ENCODE results near the gene FAM186B. TPM values are rescaled to one million over a fixed set of nuclear protein-coding genes. Genes with fewer than 3 reads are reported as not detected.

FAM186B gene
- polyA plus RNA-seq, 3 donors from 2014 or later: not detected

Other genes starting within 250 kb of the FAM186B start
- gene SPATS2, start 238.2 kb downstream of the FAM186B start, polyA plus RNA-seq: 10 to 100 TPM in 1 of 3 donors, 1 to 10 TPM in 1, not detected in 1; 3.1 to 10.8 TPM
- gene KCNH3, start 66.6 kb downstream of the FAM186B start, polyA plus RNA-seq: 1 to 10 TPM in 1 of 3 donors, under 1 TPM in 1, not detected in 1; 0.96 to 1.1 TPM
- 100 to 1,000 TPM in 1 of 3 donors, 10 to 100 TPM in 2; 76.3 to 101 (median 88.2) TPM for gene MCRS1, start 37.5 kb downstream of the FAM186B start, polyA plus RNA-seq
- gene PRPF40B, start 17.9 kb upstream of the FAM186B start, polyA plus RNA-seq: 1 to 10 TPM; 2.4 to 3.2 (median 2.8) TPM
- 10 to 100 TPM; 11.0 to 22.7 (median 12.6) TPM for gene FMNL3, start 101.8 kb upstream of the FAM186B start, polyA plus RNA-seq
- gene TMBIM6, start 135.9 kb upstream of the FAM186B start, polyA plus RNA-seq: 1,000 to 10,000 TPM in 2 of 3 donors, 100 to 1,000 TPM in 1; 982 to 1,961 (median 1,202) TPM
- 1 to 10 TPM in 2 of 3 donors, not detected in 1; 1.0 to 5.6 TPM for gene NCKAP5L, start 222.8 kb upstream of the FAM186B start, polyA plus RNA-seq
- gene BCDIN3D, start 237.5 kb upstream of the FAM186B start, polyA plus RNA-seq: 1 to 10 TPM; 3.0 to 5.1 (median 4.5) TPM

All from immature natural killer cell (primary cell).